Medulla oblongata (tissue), 1 donor: Measurements from ENCODE around the gene ITGA7.
A peak's percentile ranks its signal among the peaks of the same experiment; 100 is the strongest.

Experiments
- DNase-seq: peaks from one replicate; pipeline ENCODE4 v3.0.0-alpha.2; 2015; ENCODE audit errors: extremely low spot score

Gene ITGA7

GRCh38 chr12:55718015-55718414 lies 10.3 kb upstream of the ITGA7 start:
- peak; percentile 6 for DNase-seq

DNA sequence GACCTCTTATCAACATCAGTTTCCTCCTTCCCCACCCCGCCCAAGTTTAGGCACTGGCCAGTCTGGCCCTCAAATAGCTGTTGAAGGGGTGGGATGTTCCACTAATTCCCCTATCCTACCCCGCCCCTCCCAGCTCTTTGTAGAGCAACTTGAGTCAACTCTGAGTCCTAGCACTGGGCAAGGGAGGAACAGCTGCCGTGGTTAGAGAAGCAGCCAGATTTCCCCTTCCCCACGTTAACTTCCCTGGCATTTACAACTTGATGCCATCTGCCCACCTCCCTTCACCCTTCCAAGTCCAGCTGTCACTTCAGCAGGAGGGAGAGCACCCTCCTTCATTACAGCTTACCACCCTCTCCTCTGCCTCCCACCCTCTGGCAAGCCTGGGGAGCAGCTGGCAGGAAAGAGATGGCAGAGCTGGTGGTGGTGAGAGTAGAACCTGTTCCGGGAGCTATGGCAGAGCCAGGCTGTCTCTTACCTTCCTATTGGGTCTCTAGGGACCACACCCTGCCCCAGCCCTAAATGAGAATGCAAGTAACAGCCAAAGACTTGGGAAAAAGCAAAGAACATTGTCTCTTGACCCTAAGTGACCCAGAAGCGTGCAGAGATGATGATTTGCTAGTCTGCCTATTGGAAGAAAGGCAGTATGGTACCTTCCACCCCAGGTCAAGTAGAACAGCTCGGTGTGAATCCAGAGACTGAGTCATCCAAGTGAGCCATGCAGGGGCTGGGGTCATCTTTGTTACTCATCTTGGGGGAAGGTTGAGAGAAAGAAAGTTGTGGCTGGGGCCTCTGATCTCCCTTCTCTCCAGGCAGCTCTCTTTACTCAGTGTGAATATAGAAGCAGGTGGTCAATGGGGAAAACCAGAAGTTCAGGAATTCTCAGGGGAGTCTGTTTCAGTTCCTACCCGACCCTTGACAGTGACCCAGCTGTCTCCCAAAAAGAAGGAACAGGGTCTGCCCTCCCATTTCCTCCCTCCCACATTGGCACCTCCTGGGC lies 9.6 kb upstream of the ITGA7 start:
- peak; percentile 4 for DNase-seq

- DNase-seq = no peak
Measured at GRCh38 chr12:55716582-55716957, 8.9 kb upstream of the ITGA7 start.

DNA sequence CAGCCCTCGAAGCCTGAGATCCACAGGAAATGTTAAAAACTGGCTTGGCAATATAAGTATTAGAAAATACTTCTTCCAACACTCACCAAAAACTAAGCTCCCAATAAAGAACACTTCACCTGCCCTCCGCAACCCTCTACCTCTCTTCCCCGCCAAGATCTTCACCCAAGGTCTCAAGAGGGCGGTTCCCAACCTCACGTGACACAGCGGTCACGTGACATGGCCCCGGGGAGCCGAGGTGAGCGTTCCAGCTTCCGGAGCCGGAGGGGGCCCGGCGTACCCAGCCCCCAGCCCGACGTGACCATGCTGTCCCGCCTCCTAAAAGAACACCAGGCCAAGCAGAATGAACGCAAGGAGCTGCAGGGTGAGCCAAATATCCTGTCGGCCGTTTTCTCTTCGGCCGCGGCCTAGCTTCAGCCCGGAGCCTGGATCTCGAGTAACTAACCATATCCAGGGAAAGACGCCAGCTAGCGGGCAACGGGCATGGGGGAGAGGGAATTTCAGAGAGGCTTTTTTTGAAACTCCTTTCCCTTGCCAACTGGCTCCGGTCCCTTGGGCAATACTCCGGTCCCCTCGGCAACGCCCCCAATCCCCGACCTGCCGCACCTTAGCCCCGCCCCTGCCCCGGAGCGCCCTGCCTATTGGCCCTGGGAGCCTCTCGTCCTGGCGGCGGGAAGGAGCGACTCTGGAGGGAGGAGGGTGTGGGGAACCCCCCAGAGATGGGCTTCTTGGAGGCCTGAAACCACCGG lies 8.3 kb upstream of the ITGA7 start, which contains the start of gene BLOC1S1:
TSS of gene BLOC1S1 (plus strand) at position 214 of the 749 bp plus-strand sequence. CDS start at position 220, 6 bp downstream.
- DNase-seq = peak; percentile 96

DNA sequence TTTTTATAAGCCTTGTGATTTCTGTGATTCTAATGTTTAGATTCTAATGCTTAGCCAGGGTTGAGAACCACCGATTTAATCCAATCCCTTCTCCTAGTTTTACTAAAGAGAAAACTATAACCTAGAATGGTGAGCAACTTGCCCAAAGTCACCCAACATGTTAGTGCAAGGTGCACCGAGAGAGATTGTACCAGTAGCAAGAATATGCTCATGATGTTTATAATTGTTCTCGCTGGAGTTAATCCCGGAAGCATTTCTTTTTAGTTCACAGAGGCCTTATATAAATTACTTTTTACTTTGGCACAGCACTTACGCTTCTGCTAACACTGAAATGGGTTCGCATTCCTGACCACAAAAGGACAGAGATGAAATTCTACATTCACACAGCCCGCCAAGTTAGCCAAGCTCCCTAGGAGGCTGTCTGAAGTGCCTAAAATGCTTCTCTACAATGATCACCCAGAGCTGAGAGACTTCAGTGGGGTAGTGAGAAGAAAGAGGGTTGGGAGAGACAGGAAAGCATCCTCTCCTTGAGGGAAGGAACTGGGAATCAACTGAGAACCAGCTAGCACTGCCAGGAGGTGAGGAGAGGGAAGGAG lies 7.6 kb upstream of the ITGA7 start:
- DNase-seq = no peak

- DNase-seq = no peak
Measured at GRCh38 chr12:55713721-55714120, 6.0 kb upstream of the ITGA7 start.

GRCh38 chr12:55712700-55713415 lies 5.2 kb upstream of the ITGA7 start:
- DNase-seq = no peak

DNA sequence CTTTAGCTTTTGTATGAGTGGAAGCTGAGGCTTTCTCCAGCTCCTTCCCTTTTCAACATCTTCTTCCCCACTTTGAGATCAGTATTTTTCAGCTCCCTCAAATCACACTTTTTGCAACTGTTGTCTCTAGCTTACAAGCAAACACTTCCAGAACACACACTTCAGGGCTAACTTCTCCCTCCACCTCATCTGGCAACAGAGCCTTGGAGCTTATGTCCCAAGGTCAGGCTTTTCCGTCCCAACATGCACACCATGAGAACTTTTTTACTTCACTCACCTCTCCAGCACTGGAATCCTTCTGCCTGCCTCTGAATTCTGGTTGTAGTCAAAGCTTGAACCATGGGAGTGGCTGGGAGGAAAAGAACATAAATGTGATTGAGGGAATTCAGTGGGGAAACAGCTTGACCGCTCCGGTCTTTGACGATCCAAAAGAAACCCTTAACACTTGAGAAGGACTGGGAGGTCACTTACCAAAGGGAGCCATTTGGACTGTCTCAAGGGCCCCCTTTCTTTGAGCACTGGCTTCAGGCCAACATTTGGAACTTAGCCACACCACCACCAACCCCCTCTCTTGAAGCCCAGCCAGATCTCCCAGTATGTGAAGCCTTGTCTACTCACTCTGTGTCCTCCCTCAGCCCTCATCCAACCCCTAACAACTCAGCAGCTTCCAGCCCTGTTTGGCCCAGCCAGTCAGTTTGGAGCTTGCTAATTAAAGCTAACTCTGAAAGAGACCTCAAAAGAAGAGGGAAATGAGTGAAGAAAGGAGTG lies 4.3 kb upstream of the ITGA7 start:
- DNase-seq = peak; percentile 13

DNA sequence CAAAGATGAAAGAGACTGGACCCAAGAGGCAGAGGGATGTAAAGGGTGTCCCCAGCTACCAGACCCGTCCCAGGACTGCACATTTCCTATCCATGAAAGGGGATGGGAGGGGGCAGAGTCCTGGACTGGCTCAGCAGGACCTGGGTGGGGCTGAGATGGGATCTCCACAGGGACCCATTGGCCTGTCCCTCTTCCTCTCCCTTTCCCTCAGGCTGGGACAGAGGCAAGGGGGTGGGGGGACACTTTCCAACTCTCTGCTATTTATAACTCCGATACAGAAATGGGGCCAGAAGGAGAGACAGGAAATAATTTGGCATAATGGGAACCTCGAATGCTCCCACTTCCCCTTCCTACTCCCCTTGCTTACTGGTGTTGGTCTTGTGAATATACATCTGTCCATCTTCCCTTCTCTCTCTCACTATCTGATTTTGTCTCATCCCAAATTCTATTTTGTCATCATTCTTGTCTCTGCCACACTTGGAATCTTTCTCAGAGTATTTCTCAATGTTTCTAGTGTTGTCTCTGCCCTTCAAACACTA lies 1.1 kb upstream of the ITGA7 start:
- peak; percentile 10 for DNase-seq

DNA sequence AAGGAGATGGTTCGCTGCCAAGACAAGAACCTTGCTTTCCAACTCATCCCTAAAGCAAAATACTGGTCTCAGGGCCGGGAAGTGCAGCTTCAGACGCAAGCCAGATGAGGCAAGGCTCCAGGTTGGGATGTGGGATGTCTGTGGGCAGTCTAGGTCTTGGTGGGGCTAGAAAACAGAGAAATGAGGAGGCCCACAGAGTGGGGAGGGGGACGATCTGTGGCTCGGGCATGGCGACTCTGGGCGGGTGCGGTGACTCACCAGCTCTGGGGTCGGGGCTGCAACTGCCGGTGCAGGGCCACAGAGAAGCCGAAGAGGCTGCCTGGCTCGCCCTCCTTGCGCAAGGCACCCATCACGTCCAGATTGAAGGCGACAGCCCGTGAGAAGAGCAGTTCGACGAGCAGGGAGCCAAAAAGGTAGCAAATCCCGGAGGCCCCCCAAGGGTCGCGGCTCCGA lies 459 bp downstream of the ITGA7 start:
- DNase-seq = no peak

GRCh38 chr12:55706568-55707218 lies 1.0 kb downstream of the ITGA7 start:
- DNase-seq = no peak

DNA sequence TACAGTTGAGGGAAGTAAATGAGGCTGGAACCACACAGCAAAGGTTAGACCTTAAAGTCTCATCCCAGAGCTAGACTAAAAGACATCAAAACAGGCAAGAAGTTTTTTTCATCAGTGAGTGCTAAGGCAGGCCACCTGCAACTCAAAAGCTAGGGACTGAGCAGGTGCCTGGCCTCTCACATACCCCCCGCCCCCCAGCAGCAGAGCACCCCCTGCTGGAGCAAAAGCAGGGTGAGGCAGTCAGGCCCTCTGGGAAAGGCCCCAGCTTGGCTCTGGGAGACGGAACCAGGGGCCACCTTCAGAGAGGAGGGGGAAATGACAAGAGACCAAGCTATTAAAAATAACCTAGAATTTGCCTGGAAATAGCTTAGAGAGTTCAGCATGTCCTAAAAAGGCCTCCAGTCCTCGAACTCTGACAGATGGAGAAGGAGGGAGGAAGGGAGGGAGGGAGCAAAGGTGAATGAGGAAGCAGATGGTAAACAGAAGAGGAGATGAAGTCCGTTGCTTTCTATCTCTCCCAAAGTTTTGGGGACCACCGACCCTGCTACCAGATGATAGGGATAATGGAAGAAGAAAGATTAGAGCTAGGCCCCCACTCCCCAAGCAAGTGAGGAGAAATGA lies 1.8 kb downstream of the ITGA7 start:
- no peak for DNase-seq

GRCh38 chr12:55704824-55705718 lies 2.6 kb downstream of the ITGA7 start:
- DNase-seq = peak; percentile 22

DNA sequence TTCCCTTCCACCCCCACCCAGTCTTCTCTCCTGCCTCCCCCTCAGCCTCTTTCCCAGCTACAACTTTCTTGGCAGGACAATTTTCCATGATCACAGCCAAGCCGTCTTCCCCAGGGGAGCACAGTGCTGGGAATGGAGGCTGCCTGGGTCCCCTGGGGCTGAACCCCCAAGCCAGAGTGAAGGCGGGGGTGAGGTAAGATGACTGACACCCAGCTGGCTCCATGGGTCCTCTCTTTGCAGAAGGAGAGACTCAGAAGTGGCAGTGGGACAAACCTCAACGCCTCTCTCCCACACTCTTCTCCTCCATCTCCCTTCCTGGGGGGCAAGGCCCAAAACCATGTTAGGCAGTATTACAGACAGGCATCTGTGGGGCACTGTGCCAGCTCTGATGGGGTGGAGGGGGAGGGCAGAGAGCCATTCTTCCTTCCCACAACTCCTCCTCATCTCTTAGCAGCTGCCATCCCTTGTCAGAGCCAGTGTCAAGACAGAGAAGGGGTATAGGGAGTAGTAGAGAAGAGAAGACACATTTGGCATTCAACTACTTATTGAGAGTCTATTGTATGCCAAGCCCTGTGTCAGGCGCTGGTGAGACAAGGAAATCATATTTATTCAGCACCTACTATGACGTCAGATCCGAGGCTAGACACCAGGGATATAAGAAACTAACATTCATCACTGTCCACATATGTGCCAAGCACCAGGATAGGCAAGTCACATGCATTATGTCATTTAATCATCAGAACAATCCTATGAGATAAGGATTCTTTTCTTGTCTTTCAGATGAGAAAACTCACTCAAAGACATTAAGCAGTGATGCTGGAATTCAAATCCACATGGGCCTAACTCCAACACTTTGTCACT lies 3.6 kb downstream of the ITGA7 start:
- DNase-seq = peak; percentile 30

GRCh38 chr12:55703288-55703687 lies 4.4 kb downstream of the ITGA7 start:
- DNase-seq = peak; percentile 45

- DNase-seq = no peak
Measured at GRCh38 chr12:55702861-55703260, 4.8 kb downstream of the ITGA7 start.

GRCh38 chr12:55700255-55701018 lies 7.3 kb downstream of the ITGA7 start:
- no peak for DNase-seq
